GM12878 (cell line): ENCODE data around the gene ERICH4. TPM values are rescaled to one million over a fixed set of nuclear protein-coding genes. Genes with fewer than 3 reads are reported as not detected.

Source experiments
- ATAC-seq: fragments of 200-7000 bp; cut with Tn5 transposase; 3 replicates; pipeline ENCODE4 v1.9.1; 2020; ENCODE audit warnings: mild to moderate bottlenecking, moderate library complexity
- BruUV-seq: library from RNA; stranded (reverse); fragments of 400-500 nt; replicated peaks from 2 replicates; lab custom pipeline; 2021; lab: Mats Ljungman, UMichigan
- CTCF ChIA-PET: fragments of 300-600 bp; sonication (Branson Sonifier 250); formaldehyde crosslinking; extraction: SDS; loops from one replicate; lab custom pipeline; 2021; ENCODE audit warnings: inconsistent platforms; lab: Yijun Ruan, JAX
- POLR2A ChIA-PET: fragments of 350-600 bp; formaldehyde crosslinking; extraction: SDS; loops from one replicate; lab custom pipeline; 2021; ENCODE audit warnings: inconsistent platforms; lab: Charles Lee
- RAD21 ChIA-PET: fragments of 300-600 bp; sonication (Branson Sonifier 250); formaldehyde crosslinking; loops from one replicate; lab custom pipeline; 2023; ENCODE audit warnings: antibody characterized with exemption; ENCODE audit not compliant: unreplicated experiment; lab: Charles Lee
- SMC1A ChIA-PET: fragments of 300-600 bp; sonication (Branson Sonifier 250); formaldehyde crosslinking; loops from one replicate; lab custom pipeline; 2023; ENCODE audit not compliant: unreplicated experiment, uncharacterized antibody; lab: Charles Lee
- DNase-seq: peaks from one replicate; pipeline ENCODE4 v3.0.0-alpha.2; 2011; ENCODE audit warnings: low read depth, low spot score
- FAIRE-seq: peaks from 3 replicates; lab custom pipeline; 2011; peaks lifted over from hg19 to GRCh38; lab: Jason Lieb, UNC
- H2AFZ ChIP-seq: 2 replicates; pipeline ENCODE4 v1.6.0; 2011; ENCODE audit warnings: low read depth, low read length, control low read depth; ENCODE audit not compliant: control insufficient read depth
- H3K27ac ChIP-seq: 2 replicates; pipeline ENCODE4 v1.5.1; 2011; ENCODE audit warnings: control low read depth; ENCODE audit not compliant: control insufficient read depth, insufficient read depth
- H3K27me3 ChIP-seq, 2 experiments: replicated peaks in 1 of 2; 2 replicates each; pipeline versions ENCODE4 v1.6.0 to v1.6.1; 2011; ENCODE audit warnings: low read length in 1 of 2; ENCODE audit not compliant: control insufficient read depth in 2 of 2, insufficient read depth in 2 of 2
- H3K36me3 ChIP-seq, 2 experiments: 2 replicates each; pipeline ENCODE4 v1.5.1; 2011; ENCODE audit warnings: low read length in 1 of 2; ENCODE audit not compliant: control insufficient read depth in 2 of 2, insufficient read depth in 2 of 2
- H3K4me1 ChIP-seq: 2 replicates; pipeline ENCODE4 v1.6.1; 2011; ENCODE audit warnings: mild to moderate bottlenecking, low read length, moderate library complexity, mixed read lengths; ENCODE audit not compliant: control insufficient read depth, insufficient read depth
- H3K4me2 ChIP-seq: 2 replicates; pipeline ENCODE4 v1.6.0; 2011; ENCODE audit warnings: control low read depth; ENCODE audit not compliant: control insufficient read depth, insufficient read depth
- H3K4me3 ChIP-seq: fragments of 200-600 bp; sonication (generic); 2 replicates; pipeline ENCODE4 v1.5.1; 2016
- H3K79me2 ChIP-seq: 2 replicates; pipeline ENCODE4 v1.6.0; 2011; ENCODE audit warnings: low read length; ENCODE audit not compliant: control insufficient read depth, insufficient read depth
- H3K9ac ChIP-seq: 2 replicates; pipeline ENCODE4 v1.8.0; 2011; ENCODE audit warnings: low read length, control low read depth, mixed read lengths; ENCODE audit not compliant: control insufficient read depth, insufficient read depth
- H3K9me3 ChIP-seq: replicated peaks from 3 replicates; pipeline ENCODE4 v1.5.1; 2011; ENCODE audit warnings: mild to moderate bottlenecking, low read length; ENCODE audit not compliant: control insufficient read depth, insufficient read depth
- H4K20me1 ChIP-seq: 2 replicates; pipeline ENCODE4 v1.6.0; 2011; ENCODE audit not compliant: control insufficient read depth, insufficient read depth
- WGBS: methylation state at CpG from one replicate; pipeline ENCODE4 v1.1.6; 2016; ENCODE audit warnings: low lambda C conversion rate; ENCODE audit not compliant: insufficient replicate concordance, insufficient coverage; ENCODE audit errors: missing lambda C conversion rate; 5-methylcytosine and 5-hydroxymethylcytosine counted together
- in situ Hi-C: fragments of 300-500 bp; cut with MboI; formaldehyde crosslinking; loops from 9 replicates; pipeline ENCODE4 v1.14.3; 2018; ENCODE audit warnings: mixed read lengths
- intact Hi-C: fragments of 100-400 bp; cut with micrococcal nuclease; formaldehyde crosslinking; loops from one replicate; pipeline ENCODE4 v1.14.2; 2022; ENCODE audit not compliant: unreplicated experiment
- polyA plus RNA-seq, 11 experiments: library from polyadenylated mRNA; depleted of rRNA in 4 of 11; unstranded in 6 of 11; stranded (reverse) in 5 of 11; fragments of >200 nt; fragmentation: Nextera tagmentation in 4 of 11; fragmentation: Illumina TruSeq in 1 of 11; extraction: Ambion mirVana in 4 of 11; extraction: Trizol in 1 of 11; gene quantifications; 1 replicate in 1 of 11; 2 replicates in 10 of 11; pipeline versions ENCODE4 v1.2.1 to v1.2.3, GENCODE V29; 2011 to 2016; ENCODE audit warnings: inconsistent platforms in 2 of 11, missing spikeins in 2 of 11, low read depth in 1 of 11
- total RNA-seq, 4 experiments: library from RNA; depleted of rRNA in 3 of 4; stranded (reverse); fragments of >200 nt in 3 of 4; fragmentation: Illumina TruSeq in 1 of 4; extraction: Trizol in 1 of 4; gene quantifications; 2 replicates each; pipeline versions ENCODE4 v1.2.1 to v1.2.3, GENCODE V29; 2013 to 2021
- TF ChIP-seq, protein P1 (sequence below): fragments of 450-650 bp; formaldehyde crosslinking; IDR thresholded peaks from 2 replicates; pipeline ENCODE4 v1.4.0; 2020; ENCODE audit warnings: mild to moderate bottlenecking, moderate library complexity

ERICH4 gene
- total and polyA plus RNA-seq, 10 of the 15 experiments (the other 5 are each of a cell fraction or from before 2014, with no cell fraction given): not detected

DNA sequence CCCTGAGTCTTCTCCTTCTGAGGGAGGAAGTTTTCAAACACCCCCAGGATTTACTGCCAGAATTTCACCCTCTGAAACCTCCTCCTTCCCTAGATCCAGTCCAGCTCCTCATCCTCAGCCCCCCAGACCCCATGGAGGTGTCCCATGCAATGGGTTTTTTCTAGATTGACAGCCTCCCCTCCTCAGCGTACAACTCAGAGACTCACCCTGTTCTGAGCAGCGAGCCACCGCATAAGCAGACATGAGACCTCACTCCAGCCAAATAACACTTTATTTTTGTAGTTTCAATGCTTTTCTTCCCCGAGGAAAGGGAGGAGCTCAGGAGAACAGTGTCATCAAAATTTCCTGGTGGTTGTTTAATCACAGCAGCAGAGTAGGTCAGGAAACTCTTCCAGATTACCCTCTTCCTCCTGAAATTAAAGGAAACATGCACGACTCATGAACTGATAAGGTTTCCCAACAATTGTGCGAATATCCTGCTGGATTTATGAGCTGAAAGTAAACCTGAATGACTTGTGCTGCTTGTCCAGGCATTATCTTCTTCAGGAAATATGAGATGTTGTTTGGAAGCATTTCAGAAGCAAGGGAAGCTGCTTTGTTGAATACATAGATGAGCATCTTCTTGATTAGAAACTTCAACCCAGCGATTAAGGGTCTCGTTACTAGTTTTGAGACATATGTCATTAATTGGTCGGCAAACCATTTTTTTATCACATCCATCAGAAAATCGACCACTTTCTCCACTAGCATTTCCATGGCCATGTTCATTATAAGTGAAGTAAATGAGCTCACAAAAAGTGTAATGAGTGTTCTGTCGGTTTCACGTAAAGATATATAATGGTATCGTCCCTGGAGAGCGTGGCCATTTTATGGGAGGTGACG, 36.2 kb downstream of the ERICH4 start:
- H3K79me2 ChIP-seq: no peaks in the 10 kb centered on the region
- intact Hi-C loops: no loop called here
- no peak overlapping the region for H2AFZ ChIP-seq
- no peaks in the 10 kb centered on the region for H4K20me1 ChIP-seq
- ChIA-PET POLR2A (interaction anchor here (0.6 kb wide), 1 partner anchor 64 kb away, joined by 3 read pairs; no protein-coding TSS in a partner anchor), SMC1A (no interaction called here), RAD21 (no interaction called here), CTCF (interaction anchor here (1.1 kb wide), 1 partner anchor 84 kb away, joined by 3 read pairs; no protein-coding TSS in a partner anchor)
- no TSS peak for BruUV-seq
- H3K4me3 ChIP-seq: no peak overlapping the region
- no peak overlapping the region for H3K9ac ChIP-seq
- DNase-seq (no peak), FAIRE-seq (no peak), ATAC-seq (no peak)
- peaks cover 2% of the 10 kb centered on the region; the same call in 1 of the 3 replicates for H3K9me3 ChIP-seq
- no peak overlapping the region for H3K27ac ChIP-seq
- peaks cover 0 to 6% of the 10 kb centered on the region in 2 experiments; a peak in 3 of 4 replicates for H3K27me3 ChIP-seq
- no peaks in the 10 kb centered on the region for H3K36me3 ChIP-seq
- WGBS: 41% methylated on average over 15 of the region's 15 CpGs
- no peak overlapping the region for H3K4me2 ChIP-seq
- H3K4me1 ChIP-seq: peaks cover 3% of the 10 kb centered on the region; the same call in 1 of the 2 replicates
- in situ Hi-C loops: no loop called here
- TF ChIP-seq, protein P1, sequence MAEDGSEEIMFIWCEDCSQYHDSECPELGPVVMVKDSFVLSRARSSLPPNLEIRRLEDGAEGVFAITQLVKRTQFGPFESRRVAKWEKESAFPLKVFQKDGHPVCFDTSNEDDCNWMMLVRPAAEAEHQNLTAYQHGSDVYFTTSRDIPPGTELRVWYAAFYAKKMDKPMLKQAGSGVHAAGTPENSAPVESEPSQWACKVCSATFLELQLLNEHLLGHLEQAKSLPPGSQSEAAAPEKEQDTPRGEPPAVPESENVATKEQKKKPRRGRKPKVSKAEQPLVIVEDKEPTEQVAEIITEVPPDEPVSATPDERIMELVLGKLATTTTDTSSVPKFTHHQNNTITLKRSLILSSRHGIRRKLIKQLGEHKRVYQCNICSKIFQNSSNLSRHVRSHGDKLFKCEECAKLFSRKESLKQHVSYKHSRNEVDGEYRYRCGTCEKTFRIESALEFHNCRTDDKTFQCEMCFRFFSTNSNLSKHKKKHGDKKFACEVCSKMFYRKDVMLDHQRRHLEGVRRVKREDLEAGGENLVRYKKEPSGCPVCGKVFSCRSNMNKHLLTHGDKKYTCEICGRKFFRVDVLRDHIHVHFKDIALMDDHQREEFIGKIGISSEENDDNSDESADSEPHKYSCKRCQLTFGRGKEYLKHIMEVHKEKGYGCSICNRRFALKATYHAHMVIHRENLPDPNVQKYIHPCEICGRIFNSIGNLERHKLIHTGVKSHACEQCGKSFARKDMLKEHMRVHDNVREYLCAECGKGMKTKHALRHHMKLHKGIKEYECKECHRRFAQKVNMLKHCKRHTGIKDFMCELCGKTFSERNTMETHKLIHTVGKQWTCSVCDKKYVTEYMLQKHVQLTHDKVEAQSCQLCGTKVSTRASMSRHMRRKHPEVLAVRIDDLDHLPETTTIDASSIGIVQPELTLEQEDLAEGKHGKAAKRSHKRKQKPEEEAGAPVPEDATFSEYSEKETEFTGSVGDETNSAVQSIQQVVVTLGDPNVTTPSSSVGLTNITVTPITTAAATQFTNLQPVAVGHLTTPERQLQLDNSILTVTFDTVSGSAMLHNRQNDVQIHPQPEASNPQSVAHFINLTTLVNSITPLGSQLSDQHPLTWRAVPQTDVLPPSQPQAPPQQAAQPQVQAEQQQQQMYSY (CRISPR knock-in tag): no peak
